ENCODE data around the gene CLSTN2. TPM values are rescaled to one million over a fixed set of nuclear protein-coding genes. Genes with fewer than 3 reads are reported as not detected.

CLSTN2 gene
- total and polyA plus RNA-seq, 9 donors = 28.9 to 263 (median 134) TPM

DNA sequence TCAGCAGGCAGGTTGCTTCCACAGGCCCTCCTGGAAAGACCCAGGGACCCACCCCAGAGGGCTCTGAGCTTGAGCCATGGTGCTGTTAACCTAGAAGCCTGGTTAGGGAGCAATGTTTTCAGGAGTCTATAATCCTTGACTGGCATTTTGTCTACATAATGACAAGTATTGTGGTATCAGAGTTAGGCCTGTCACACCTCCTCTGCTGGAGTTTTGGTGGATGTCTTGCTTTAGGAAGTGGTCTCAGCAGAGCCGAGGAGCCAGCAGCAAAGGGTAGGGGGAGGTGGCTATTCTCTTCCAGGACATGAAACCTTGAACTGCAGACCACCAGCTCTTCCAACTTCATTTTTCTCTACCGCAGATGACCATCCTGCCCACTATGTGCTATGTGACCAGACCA is 76.1 kb downstream of the CLSTN2 start:
- no peaks in the 10 kb centered on the region for H3K27me3 ChIP-seq
- no peak overlapping the region for H3K27ac ChIP-seq
- H3K4me3 ChIP-seq = no peak overlapping the region
- 92 to 97% (median 96%) methylated on average over 2 of the region's 2 CpGs for whole genome bisulfite sequencing, 3 donors
- no peak for DNase-seq
- H3K36me3 ChIP-seq = no peaks in the 10 kb centered on the region
- TF ChIP-seq, protein P1, sequence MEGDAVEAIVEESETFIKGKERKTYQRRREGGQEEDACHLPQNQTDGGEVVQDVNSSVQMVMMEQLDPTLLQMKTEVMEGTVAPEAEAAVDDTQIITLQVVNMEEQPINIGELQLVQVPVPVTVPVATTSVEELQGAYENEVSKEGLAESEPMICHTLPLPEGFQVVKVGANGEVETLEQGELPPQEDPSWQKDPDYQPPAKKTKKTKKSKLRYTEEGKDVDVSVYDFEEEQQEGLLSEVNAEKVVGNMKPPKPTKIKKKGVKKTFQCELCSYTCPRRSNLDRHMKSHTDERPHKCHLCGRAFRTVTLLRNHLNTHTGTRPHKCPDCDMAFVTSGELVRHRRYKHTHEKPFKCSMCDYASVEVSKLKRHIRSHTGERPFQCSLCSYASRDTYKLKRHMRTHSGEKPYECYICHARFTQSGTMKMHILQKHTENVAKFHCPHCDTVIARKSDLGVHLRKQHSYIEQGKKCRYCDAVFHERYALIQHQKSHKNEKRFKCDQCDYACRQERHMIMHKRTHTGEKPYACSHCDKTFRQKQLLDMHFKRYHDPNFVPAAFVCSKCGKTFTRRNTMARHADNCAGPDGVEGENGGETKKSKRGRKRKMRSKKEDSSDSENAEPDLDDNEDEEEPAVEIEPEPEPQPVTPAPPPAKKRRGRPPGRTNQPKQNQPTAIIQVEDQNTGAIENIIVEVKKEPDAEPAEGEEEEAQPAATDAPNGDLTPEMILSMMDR (IDR thresholded peaks at IDR 0.05) = no peak
- TF ChIP-seq EP300 (IDR thresholded peaks at IDR 0.05) (no peak), POLR2A (IDR thresholded peaks at IDR 0.05) (no peak)
- no peaks in the 10 kb centered on the region for H3K9me3 ChIP-seq
- intact Hi-C loops (cut with DNase I) = no loop called here
- H3K4me1 ChIP-seq (ENCODE audit: insufficient read depth) = peaks cover 3% of the 10 kb centered on the region

DNA sequence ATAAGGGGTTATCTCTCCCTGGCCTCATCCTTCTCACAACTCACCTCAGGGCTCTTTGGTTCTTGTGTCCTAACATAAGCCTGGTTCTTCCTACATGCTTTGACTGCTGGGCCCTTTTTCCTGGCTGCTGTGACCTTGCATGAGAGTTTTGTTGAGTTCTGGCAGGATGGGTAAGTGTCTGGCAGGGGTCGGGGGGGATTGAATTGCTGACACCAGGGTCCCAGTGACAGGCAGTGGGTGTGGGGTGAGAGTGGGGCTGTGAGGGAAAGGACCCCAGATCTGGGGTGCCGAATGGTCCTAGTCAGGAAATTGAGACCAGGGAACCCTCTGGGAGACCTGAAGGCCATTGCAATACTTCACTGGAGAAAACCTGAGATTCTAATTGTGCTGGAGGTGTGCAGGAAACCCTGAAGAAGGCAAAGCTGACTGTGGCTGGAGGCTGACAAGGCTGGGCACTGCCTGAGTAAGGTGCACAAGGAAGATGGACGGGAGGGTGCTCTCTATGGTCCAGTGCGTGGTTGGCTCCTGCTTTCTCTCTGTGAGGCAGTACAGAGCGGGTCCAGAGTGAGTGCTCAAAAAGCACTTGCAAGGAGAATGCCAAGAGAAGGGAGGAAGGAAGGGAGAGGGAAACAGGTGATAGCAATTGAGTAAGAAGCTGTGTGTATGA is 76.8 kb downstream of the CLSTN2 start:
- Histone ChIP-seq H3K36me3 (no peaks in the 10 kb centered on the region), H3K27ac (no peak overlapping the region), H3K4me3 (no peak overlapping the region), H3K27me3 (no peaks in the 10 kb centered on the region), H3K4me1 (ENCODE audit: insufficient read depth) (no peaks in the 10 kb centered on the region), H3K9me3 (no peaks in the 10 kb centered on the region)
- 95 to 98% (median 96%) methylated on average over 5 of the region's 5 CpGs for WGBS, 3 donors
- no peak for TF ChIP-seq POLR2A (IDR thresholded peaks at IDR 0.05)
- TF ChIP-seq, protein P1 (IDR thresholded peaks at IDR 0.05) = no peak
- no peak for TF ChIP-seq EP300 (IDR thresholded peaks at IDR 0.05)
- no peak for DNase-seq
- intact Hi-C loops (cut with DNase I) = no loop called here

DNA sequence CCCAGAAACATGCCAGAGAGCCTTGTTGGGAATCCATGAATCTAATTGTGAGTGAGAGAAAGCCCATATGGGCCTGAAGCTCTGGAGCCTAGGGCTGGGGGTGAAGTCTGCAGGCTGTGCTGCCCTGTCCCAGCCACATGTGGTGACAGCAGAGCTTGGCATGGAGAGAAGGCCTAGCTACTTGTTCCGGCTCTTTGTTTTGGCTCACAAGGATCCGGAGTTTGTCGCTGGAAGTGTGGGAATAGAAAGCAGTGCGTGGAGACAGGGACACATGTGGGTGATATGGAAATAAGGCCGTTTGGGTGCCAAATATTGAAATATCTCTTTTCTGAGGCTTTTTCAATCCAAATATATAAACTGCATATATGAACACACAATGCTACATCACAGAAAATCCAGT is 78.2 kb downstream of the CLSTN2 start:
- Histone ChIP-seq H3K27me3 (no peaks in the 10 kb centered on the region), H3K4me3 (no peak overlapping the region), H3K27ac (no peak overlapping the region), H3K4me1 (ENCODE audit: insufficient read depth) (no peaks in the 10 kb centered on the region), H3K36me3 (no peaks in the 10 kb centered on the region), H3K9me3 (no peaks in the 10 kb centered on the region)
- intact Hi-C loops (cut with DNase I) = no loop called here
- DNase-seq = no peak
- 92 to 96% (median 92%) methylated on average over 5 of the region's 5 CpGs for WGBS, 3 donors
- TF ChIP-seq POLR2A (IDR thresholded peaks at IDR 0.05) (no peak), EP300 (IDR thresholded peaks at IDR 0.05) (no peak)
- TF ChIP-seq, protein P1 (IDR thresholded peaks at IDR 0.05) = no peak

DNA sequence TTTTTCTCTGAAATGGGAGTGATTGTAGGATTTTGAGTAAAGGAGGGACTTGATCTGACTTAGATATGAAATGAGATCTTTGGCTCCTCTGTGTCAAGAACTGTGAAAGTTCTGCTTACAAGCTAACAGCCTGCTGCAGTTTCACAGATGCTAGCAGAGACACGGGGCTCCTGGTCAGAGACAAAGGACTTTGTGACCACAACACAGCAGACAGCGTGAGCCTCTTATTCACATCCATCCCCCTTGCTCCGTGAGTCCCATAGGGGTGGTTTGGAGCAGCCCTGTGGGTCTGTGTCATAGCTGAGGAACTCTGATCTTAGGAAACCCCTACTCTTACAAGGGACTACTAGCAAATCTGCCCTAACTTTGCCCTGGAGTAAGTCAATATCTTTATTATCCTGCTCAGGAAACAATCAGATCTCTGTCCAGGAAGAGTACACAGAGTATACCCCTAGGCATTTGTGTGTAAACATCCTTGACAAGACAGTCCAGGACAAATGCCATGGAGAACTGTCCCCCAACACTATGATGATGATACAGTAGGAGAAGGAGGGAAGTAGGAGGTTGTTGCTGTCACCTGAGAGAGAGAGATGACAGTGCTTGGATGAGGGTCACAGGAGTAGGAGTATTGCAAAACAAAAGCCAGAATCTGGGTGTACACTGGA is 80.0 kb downstream of the CLSTN2 start:
- Histone ChIP-seq H3K27ac (no peak overlapping the region), H3K27me3 (no peaks in the 10 kb centered on the region), H3K4me3 (no peak overlapping the region), H3K4me1 (ENCODE audit: insufficient read depth) (no peaks in the 10 kb centered on the region), H3K36me3 (no peaks in the 10 kb centered on the region), H3K9me3 (no peaks in the 10 kb centered on the region)
- TF ChIP-seq, protein P1 (IDR thresholded peaks at IDR 0.05) = no peak
- TF ChIP-seq EP300 (IDR thresholded peaks at IDR 0.05) (no peak), POLR2A (IDR thresholded peaks at IDR 0.05) (no peak)
- 91 to 97% (median 96%) methylated on average over 3 of the region's 3 CpGs for WGBS, 3 donors
- DNase-seq = no peak
- intact Hi-C loops (cut with DNase I) = no loop called here
